ENCODE measurements around the gene SETDB2. TPM values are rescaled to one million over a fixed set of nuclear protein-coding genes. Genes with fewer than 3 reads are reported as not detected.

Gene SETDB2
- total RNA-seq, 1 donor from 2014 or later, result 18.9 TPM

DNA sequence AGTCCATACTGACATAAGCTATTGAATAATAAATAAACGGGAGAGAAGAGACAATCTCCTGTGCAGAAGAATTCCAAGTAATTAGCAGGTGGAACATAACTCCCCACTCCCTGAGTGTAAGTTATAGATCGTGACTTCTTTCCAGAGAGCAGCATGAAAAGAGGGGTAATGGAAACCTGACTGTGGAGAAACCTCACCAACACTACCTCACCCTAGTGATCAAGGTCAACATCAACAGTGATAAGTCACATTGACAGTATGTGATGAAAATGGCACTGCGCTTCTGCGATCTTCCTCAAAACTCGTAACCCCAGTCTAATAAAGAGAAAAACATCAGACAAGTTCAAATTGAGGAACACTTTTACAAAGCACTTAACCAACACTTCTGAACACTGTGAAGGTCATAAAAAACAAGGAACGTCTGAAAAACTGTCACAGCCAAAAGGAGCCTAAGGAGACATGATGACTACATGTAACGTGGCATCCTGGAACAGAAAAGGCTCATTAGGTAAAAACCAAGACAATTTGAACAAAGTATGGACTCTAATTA, 20.0 kb upstream of the SETDB2 start:
- intact Hi-C loops (cut with DNase I), result no loop called here
- no peak for DNase-seq (ENCODE audit: low spot score)
- ATAC-seq, result no peak

DNA sequence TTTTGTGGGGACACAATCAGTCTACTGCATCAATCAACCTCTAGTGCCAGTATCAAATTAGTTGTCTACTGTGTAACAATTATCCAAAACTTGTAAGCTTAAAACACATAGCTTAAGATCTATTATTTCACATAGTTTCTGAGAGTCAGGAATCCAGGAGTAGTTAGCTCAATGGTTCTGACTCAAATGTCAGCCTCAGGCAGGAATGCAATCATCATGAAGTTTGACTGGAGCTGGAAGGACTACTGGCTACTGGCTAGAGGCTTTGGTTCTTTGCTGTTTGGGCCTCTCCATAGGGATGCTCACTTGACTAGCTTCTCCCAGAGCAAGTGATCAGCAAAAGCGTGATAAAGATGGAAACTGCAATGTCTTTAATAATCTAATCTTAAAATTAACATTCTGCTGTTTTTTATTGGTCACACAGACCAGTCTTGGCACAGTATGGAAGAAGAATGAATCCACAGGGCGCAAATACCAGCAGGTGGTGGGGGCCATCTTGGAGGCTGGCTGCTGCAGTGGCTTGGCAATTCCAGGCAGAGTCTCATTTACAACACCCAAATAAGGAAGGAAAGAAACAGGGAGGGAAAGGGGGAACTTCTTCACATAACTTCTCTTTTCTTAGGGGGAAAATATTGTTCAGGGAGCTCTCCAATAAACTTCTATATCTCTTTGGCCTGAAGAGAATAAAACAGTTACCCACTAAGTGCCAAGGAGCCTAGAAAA, 15.9 kb upstream of the SETDB2 start:
- DNase-seq (ENCODE audit: low spot score) (no peak), ATAC-seq (no peak)
- intact Hi-C loops (cut with DNase I), result no loop called here

DNA sequence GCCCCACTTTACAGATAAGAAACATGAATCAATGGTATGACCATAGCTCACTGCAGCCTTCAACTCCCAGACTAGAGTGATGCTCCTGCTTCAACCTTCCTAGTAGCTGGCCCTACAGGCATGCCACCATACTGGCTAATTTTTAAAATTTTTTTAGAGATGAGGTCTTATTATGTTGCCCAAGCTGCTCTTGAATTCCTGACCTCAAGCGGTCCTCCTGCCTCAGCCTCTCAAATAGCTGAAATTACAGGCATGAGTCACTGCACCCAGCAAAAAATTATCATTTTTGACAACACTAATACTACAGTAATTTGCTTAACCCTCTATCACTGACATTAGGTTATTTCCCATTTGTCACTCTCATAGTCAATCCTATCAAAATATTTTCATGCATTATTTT, 15.0 kb upstream of the SETDB2 start:
- DNase-seq (ENCODE audit: low spot score) (no peak), ATAC-seq (no peak)
- intact Hi-C loops (cut with DNase I), result no loop called here

DNA sequence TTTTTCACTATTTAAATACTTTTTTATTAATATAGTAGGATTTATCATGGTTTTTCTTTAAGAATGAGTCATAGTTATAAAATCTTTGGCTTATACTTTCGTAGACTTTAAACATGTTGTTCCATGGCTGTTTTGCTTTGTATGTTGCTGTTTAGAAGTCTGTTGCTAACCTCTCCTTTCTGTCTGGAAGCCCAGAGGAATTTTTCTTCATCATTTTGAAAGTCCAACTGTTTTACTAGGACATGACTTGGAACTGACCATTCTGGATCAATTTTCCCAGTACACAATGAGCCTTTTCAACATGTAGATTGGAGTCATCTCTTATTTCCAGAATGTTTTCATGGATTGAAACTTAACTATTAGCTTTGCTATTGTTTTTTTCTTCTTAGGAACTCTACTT, 8.1 kb upstream of the SETDB2 start:
- intact Hi-C loops (cut with DNase I), result loop anchor here (5.0 kb wide), 1 partner anchor 134 kb away; no protein-coding TSS in a partner anchor
- ATAC-seq (peak; percentile 71), DNase-seq (ENCODE audit: low spot score) (no peak)

DNA sequence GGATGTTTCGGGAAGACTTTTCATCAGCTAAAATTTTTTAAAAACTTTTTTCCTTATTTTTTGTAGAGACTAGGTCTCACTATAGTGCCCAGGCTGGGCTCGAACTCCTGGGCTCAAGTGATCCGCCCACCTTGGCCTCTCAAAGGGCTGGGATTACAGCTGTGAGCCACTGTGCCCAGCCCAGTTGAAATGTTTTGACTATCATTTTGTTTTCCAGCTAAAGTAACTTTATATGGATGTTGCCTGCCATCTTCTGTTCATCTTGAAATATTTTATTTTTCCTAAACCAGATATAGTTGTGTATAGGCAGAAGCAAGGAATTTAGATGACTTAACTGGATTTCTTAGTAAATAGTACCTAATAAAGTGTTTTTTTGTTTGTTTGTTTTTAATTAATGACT, 7.2 kb upstream of the SETDB2 start:
- ATAC-seq, result peak; percentile 92
- intact Hi-C loops (cut with DNase I), result loop anchor here (5.0 kb wide), 1 partner anchor 135 kb away; no protein-coding TSS in a partner anchor
- peak; percentile 67 for DNase-seq (ENCODE audit: low spot score)

DNA sequence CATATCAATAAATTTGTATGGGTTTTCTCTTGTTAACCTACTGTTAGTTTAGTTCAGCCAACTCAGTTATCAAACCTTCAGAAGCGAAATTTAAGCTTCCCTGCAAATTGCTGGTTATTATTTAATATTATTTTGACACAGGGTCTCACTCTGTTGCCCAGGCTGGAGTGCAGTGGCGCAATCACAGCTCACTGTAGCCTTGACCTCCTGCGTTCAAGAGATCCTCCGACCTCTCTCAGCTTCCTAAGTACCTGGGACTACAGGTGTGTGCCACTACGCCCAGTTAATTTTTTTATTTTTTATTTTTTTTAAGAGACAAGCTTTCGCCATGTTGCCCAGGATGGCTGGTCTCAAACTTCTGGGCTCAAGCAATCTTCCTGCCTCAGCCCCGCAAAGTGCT, 6.4 kb upstream of the SETDB2 start:
- intact Hi-C loops (cut with DNase I), result loop anchor here (5.0 kb wide), 1 partner anchor 135 kb away; no protein-coding TSS in a partner anchor
- DNase-seq (ENCODE audit: low spot score), result no peak
- ATAC-seq, result no peak

DNA sequence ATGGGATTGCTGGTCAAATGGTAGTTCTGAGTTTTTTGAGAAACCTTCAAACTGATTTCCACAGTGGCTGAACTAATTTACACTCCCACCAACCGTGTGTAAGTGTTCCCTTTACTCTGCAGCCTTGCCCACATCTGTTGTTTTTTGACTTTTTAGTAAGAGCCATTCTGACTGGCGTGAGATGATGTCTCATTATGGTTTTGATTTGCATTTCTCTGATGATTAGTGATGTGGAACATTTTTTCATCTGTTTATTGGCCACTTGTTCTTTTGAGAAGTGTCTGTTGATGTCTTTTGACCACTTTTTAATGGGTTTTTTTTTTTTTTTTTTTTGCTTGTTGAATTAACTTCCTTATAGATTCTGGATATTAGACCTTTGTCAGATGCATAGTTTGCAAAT, 4.5 kb upstream of the SETDB2 start:
- ATAC-seq (no peak), DNase-seq (ENCODE audit: low spot score) (no peak)
- intact Hi-C loops (cut with DNase I), result loop anchor here (5.0 kb wide), 1 partner anchor 137 kb away; no protein-coding TSS in a partner anchor

DNA sequence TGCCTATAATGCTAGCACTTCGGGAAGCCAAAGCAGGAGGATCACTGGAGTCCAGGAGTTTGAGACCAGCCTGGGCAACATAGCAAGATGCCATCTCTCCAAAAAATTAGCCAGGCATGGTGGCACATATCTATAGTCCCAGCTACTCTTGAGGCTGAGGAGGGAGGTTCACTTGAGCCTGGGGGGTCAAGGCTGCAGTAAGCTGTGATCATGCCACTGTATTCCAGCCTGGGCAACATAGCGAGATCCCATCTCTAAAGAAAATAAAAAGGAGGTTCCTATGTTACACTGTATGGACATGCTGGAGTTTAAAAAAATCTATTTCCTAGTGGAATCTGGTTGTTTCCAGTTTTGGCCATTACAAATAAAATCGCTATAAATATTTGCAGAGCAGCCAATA, 2.8 kb upstream of the SETDB2 start:
- no peak for ATAC-seq
- intact Hi-C loops (cut with DNase I), result no loop called here
- DNase-seq (ENCODE audit: low spot score), result no peak

DNA sequence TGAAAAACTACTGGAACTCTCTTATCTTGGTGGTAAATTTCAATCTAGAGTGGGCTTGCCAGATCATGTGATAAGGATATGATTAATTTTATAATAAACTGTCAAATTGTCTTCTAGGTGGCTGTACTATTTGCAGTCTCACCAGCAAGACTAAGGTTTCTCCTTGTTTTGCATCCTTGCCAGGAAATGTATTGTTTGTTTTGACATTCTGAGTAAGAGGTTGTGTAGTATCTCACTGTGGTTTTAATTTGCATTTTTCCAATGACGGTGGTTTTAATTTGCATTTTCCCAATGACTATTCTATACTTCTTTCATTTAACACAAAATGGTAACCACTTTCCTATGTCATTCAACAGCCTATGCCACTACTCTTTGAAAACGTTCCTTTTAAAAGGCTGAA, 2.2 kb upstream of the SETDB2 start:
- ATAC-seq, result no peak
- intact Hi-C loops (cut with DNase I), result no loop called here
- DNase-seq (ENCODE audit: low spot score), result no peak

DNA sequence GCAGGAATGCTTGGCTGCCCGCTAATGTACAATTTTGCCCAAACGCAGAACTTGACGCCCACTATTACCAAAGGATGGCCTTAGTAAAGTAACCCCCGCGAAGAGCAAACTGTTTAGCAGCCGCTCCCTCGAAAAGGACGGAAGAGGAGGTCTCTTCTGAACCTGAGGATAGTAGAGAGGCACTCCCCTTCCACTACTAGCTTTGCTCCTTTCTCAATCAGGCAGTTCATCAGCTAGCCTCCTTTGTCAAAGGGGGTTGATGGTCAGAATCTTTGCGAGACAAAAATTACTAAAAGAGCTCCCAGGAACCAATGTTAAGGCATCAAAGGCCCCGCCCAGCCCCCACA, 744 bp upstream of the SETDB2 start:
- no peak for DNase-seq (ENCODE audit: low spot score)
- intact Hi-C loops (cut with DNase I), result no loop called here
- peak; percentile 25 for ATAC-seq

DNA sequence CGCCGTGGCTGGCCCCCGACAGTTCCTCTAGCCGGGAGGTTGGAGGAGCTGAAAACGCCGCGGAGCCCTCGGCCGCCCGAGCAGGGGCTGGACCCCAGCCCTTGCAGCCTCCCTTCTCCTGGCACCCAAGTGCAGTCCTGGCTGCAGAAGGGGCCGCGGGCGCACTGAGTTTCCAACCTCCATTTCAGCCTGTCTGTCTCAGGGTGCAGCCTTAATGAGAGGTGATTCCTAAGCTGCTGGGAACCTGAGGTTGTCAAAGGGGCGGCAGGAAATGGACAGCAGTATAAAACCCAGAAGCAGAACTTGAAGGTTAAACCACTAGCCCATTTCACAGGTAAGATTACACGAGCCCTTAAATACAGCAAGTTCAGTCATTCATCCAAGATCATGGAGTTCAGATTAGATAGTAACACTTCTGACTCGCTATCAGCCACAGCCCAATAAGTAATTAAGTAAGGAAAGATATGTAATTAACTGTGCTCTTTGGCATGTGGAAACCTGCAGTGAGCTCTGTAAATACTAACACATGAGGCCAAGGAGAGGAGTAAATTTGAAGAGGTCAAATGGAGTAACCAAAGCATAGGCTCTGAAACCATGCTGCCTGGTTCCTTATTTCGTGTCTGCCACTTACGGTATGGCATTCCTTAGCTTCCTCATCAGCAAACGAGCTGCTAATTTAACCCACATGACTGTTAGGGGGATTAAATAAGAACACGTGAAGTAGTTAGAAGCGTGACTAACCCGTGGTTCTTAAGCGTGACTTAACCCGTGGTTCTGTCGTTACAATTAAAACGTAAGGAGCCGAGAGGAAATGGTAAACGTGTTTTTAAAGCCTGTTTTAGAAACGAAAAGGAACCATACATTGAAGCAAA, 686 bp downstream of the SETDB2 start:
- ATAC-seq (peak; percentile 15), DNase-seq (ENCODE audit: low spot score) (no peak)
- intact Hi-C loops (cut with DNase I), result no loop called here

DNA sequence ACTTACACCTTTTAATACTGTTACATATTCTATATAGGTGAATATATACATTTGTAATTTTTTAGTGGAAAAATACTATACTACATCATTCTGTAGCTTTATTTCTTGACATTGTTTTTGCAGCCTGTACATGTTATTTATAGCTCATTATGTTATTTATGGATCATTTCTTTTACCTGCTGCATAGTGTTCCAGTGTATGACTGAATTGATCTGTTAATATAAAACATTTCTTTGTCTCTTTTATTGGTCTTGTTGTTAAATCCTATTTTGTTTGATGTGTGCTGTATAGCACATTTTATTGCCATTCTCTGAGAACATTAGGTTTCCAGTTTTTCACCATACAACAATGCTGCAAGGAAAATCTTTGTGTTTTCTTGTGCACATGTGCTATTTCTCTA, 2.4 kb downstream of the SETDB2 start:
- DNase-seq (ENCODE audit: low spot score), result no peak
- intact Hi-C loops (cut with DNase I), result no loop called here
- no peak for ATAC-seq

DNA sequence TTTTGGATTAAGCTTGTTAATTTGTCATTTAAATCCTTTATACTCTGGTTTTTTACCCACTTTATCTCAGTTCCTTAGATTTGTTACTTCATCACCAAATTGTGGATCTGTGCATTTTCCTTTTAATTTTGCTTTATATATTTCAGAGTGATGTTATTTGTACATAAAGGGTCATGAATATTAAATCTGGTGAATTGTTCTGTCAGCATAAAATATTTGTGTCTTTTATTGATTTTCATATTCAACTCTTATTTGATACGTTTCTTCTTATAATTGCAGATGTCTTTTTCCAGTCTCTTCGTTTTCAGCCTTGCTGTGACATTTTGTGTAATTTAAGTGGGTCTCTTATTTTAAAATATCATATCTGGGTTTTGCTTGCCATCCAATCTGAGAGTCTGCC, 4.7 kb downstream of the SETDB2 start:
- ATAC-seq, result no peak
- intact Hi-C loops (cut with DNase I), result no loop called here

DNA sequence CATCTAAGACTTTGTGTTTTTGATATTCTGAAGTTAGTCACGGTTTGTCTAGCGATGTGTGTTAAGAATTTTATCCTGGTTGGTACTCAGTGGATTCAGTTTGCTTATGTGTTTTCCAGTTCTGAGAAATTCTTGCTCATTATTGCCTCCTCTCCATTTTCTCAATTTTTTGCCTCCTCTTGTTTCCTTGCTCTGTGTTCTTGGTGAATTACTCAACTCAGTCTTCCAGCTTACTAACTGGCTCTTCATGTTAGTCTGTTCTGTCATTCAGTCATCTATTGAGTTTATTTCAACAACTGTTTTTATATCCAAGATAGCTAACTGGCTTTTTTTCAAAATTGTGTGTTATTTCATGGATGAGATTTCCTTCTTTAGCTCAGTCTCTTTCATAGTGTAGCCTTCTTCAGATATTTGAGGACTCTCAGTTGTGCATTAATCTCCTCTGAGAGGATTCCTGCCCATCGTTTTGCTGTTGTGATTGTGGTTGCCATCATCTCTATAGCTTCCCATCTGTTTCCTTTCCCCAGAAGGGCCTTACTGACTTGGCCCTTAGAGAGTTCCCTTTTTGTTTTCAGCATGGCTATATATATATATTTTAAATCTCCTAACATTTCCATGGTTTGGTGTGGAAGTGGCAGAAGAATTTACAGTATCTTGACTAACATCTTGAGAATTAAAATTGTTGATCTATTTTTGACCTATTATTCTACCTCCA, 6.2 kb downstream of the SETDB2 start:
- no peak for ATAC-seq
- intact Hi-C loops (cut with DNase I), result no loop called here
- no peak for DNase-seq (ENCODE audit: low spot score)

More for the DNA sequence above, 4.7 kb downstream of the SETDB2 start:
- no peak for DNase-seq (ENCODE audit: low spot score)

DNA sequence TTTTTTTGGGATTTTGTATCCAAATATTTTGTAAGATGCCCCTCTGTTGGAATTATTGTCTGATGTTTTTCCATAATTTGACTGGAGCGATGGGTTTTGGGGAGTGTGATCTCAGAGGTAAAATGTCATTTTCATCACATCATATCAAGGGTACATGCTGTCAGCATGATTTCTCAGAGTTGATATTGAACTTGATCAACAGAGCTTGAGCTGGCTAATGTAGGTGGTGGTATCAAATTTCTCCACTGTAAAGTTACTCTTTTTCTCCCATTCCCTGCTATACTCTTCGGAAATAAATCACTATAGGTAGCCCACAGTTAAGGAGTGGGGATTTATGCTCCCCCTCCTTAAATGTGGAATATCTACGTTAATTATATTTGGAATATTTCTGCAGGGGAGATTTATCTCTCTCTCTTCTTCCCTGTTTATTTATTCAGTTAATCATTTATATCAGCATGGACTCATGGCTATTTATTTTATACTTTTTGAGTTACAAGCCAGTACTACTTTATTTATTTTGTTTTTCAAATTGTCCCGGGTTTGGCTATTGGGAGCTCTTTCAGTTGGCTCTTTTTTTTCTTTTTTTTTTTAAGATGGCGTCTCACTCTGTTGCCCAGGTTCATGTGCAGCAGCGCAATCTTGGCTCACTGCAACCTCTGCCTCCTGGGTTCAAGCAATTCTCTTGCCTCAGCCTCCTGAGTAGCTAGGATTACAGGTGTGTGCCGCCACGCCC, 8.8 kb downstream of the SETDB2 start:
- DNase-seq (ENCODE audit: low spot score) (no peak), ATAC-seq (no peak)
- intact Hi-C loops (cut with DNase I), result no loop called here

DNA sequence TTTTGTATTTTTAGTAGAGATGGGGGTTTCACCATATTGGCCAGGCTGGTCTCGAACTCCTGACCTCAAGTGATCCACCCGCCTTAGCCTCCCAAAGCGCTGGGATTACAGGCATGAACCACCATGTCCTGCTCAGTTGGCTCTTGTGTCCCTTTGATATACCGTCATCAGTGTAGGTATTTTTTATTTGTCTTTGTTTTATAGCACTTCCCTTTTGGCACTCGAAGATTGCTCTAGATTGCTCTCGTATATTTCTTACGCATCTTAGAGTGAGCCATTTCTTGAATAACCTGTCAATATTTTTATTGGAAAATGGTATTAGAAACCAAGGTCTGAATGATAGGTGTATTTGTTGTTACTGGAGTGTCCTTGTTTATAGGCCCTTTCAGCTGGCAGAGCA, 9.4 kb downstream of the SETDB2 start:
- ATAC-seq, result no peak
- intact Hi-C loops (cut with DNase I), result no loop called here
- no peak for DNase-seq (ENCODE audit: low spot score)

DNA sequence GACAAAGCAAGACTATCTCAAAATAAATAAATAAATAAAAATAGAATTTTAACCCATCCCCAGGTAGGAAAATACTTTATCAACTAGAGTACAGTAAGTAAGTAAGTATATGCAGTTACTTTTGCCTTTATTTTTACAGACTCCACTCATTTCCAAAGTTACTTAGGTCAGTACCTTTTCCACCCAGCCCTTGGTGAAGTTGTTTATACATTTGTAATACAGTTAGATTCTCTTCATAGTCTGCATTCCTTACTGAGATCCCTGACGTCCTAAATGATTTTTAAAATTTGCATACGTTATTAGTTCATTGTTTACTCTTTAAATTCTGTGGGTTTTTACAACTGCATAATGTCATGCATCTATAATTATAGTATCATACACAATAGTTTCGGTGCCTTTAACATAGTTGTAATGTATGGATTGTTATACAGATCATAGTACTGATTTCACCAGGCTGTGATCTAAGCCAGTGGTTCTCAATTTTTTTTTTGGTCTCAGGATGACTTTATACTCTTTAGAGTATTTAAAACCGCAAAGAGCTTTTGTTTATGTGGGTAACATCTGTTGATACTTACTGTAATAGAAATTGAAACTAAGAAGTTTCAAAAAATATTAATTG, 10.4 kb downstream of the SETDB2 start:
- intact Hi-C loops (cut with DNase I), result no loop called here
- peak; percentile 61 for ATAC-seq
- no peak for DNase-seq (ENCODE audit: low spot score)

DNA sequence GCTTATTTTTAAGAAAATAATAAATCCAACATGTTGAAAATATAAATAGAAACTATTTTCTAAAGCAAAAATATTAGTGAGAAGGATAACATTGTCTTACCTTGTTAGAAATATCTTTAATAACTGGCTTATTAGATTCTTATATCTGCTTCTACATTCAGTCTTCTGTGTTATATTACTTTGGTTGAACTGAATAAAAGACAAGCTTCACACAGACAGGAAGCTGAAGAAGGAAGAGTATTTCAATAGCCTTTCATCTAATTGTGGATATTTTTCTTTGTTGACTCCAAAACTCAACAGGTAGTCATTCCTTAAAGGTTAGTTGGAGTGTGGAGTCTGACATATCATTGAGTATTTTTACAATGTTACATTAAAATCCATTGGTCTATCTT, 10.9 kb downstream of the SETDB2 start:
- ATAC-seq (no peak), DNase-seq (ENCODE audit: low spot score) (no peak)
- intact Hi-C loops (cut with DNase I), result no loop called here
